Embryonic facial prominence (tissue), 1 donor: Measurements from ENCODE around the gene CIITA.
"Not testable (repeated sequence)": the region's sequence is repeated elsewhere in the genome, so short reads cannot be mapped to it uniquely, and the experiment has no call there.

ENCODE experiments used
- DNase-seq: peaks from one replicate; pipeline ENCODE4 v3.0.0-alpha.2; 2016; ENCODE audit errors: extremely low spot score

CIITA gene

GRCh38 chr16:10934325-10935107 lies 57.5 kb downstream of the CIITA start:
- no peak for DNase-seq

GRCh38 chr16:10935226-10935915 lies 58.4 kb downstream of the CIITA start:
- no peak for DNase-seq

- DNase-seq: no peak
Observed at GRCh38 chr16:10936272-10936984, 59.4 kb downstream of the CIITA start.

GRCh38 chr16:10937068-10937859 lies 60.3 kb downstream of the CIITA start:
- DNase-seq: no peak

GRCh38 chr16:10938321-10938720 lies 61.3 kb downstream of the CIITA start:
- DNase-seq: no peak

GRCh38 chr16:10938796-10939648 lies 62.0 kb downstream of the CIITA start:
- DNase-seq: no peak

- no peak for DNase-seq
Observed at GRCh38 chr16:10939649-10940234, 62.7 kb downstream of the CIITA start.

- DNase-seq: no peak
Observed at GRCh38 chr16:10940501-10941079, 63.6 kb downstream of the CIITA start.

GRCh38 chr16:10941127-10941933 lies 64.3 kb downstream of the CIITA start:
- no peak for DNase-seq

- DNase-seq: not testable (repeated sequence)
Observed at GRCh38 chr16:10941935-10942351, 64.9 kb downstream of the CIITA start.

- DNase-seq: peak; percentile 83
Observed at GRCh38 chr16:10942352-10943063, 65.5 kb downstream of the CIITA start, which contains the start of gene DEXI. TSS of gene DEXI (minus strand) at chr16:10942468. CDS start at chr16:10942005, 463 bp downstream.

- DNase-seq: no peak
Observed at GRCh38 chr16:10943064-10943353, 66.0 kb downstream of the CIITA start.

GRCh38 chr16:10944249-10945064 lies 67.5 kb downstream of the CIITA start, which contains the start of gene CLEC16A:
TSS of gene CLEC16A (plus strand) at chr16:10944564. CDS start at chr16:10944718, 154 bp downstream.
- peak; percentile 83 for DNase-seq

- no peak for DNase-seq
Observed at GRCh38 chr16:10945065-10945787, 68.2 kb downstream of the CIITA start.

GRCh38 chr16:10946308-10946707 lies 69.3 kb downstream of the CIITA start:
- no peak for DNase-seq

GRCh38 chr16:10947211-10947787 lies 70.3 kb downstream of the CIITA start:
- no peak for DNase-seq
